ENCODE results near the gene STRA6.

GRCh38 chr15:74214324-74215021 lies 11.9 kb upstream of the STRA6 start:
- TF ChIP-seq CTCF (conservative IDR thresholded peaks at IDR 0.05 in 1 of 2, IDR thresholded peaks at IDR 0.05 in 1 of 2; ENCODE audit: extremely low read depth in 1 of 2, insufficient read depth in 1 of 2, low read depth in 1 of 2, low read length in 2 of 2) (no peak), EZH2 (IDR thresholded peaks at IDR 0.05; ENCODE audit: borderline replicate concordance, low read length) (no peak)
